Measurements from ENCODE around the gene SCAPER. TPM values are rescaled to one million over a fixed set of nuclear protein-coding genes. Genes with fewer than 3 reads are reported as not detected.

The SCAPER gene
- total RNA-seq, 1 donor from 2014 or later: 21.5 TPM

GRCh38 chr15:76380249-76380648 is 524.9 kb downstream of the SCAPER start:
- H3K27me3 Mint-ChIP-seq (ENCODE audit: insufficient read depth): no peaks in the 10 kb centered on the region
- peaks cover 2% of the 10 kb centered on the region for H3K36me3 Mint-ChIP-seq (ENCODE audit: low read depth)
- intact Hi-C loops (cut with micrococcal nuclease): no loop called here
- no peak overlapping the region for H3K27ac Mint-ChIP-seq
- H3K4me1 Mint-ChIP-seq (ENCODE audit: low read depth): no peaks in the 10 kb centered on the region
- no peaks in the 10 kb centered on the region for H3K9me3 Mint-ChIP-seq
- no peak for DNase-seq (ENCODE audit: low spot score)
- H3K4me3 Mint-ChIP-seq: no peak overlapping the region

- H3K4me1 Mint-ChIP-seq (ENCODE audit: low read depth): no peaks in the 10 kb centered on the region
- H3K27ac Mint-ChIP-seq: no peak overlapping the region
- no peaks in the 10 kb centered on the region for H3K27me3 Mint-ChIP-seq (ENCODE audit: insufficient read depth)
- intact Hi-C loops (cut with micrococcal nuclease): no loop called here
- no peaks in the 10 kb centered on the region for H3K9me3 Mint-ChIP-seq
- DNase-seq (ENCODE audit: low spot score): no peak
- H3K36me3 Mint-ChIP-seq (ENCODE audit: low read depth): peaks cover 2% of the 10 kb centered on the region
- no peak overlapping the region for H3K4me3 Mint-ChIP-seq
Observed at GRCh38 chr15:76378691-76379090, 526.4 kb downstream of the SCAPER start.

- Mint-ChIP-seq H3K4me1 (ENCODE audit: low read depth) (no peaks in the 10 kb centered on the region), H3K9me3 (no peaks in the 10 kb centered on the region), H3K27ac (no peak overlapping the region), H3K27me3 (ENCODE audit: insufficient read depth) (no peaks in the 10 kb centered on the region), H3K4me3 (no peak overlapping the region), H3K36me3 (ENCODE audit: low read depth) (peaks cover 2% of the 10 kb centered on the region)
- intact Hi-C loops (cut with micrococcal nuclease): no loop called here
- no peak for DNase-seq (ENCODE audit: low spot score)
Observed at GRCh38 chr15:76377751-76378150, 527.4 kb downstream of the SCAPER start.

- H3K27me3 Mint-ChIP-seq (ENCODE audit: insufficient read depth): no peaks in the 10 kb centered on the region
- H3K4me3 Mint-ChIP-seq: no peak overlapping the region
- H3K9me3 Mint-ChIP-seq: no peaks in the 10 kb centered on the region
- DNase-seq (ENCODE audit: low spot score): no peak
- intact Hi-C loops (cut with micrococcal nuclease): no loop called here
- H3K36me3 Mint-ChIP-seq (ENCODE audit: low read depth): peaks cover 3% of the 10 kb centered on the region
- H3K4me1 Mint-ChIP-seq (ENCODE audit: low read depth): no peaks in the 10 kb centered on the region
- no peak overlapping the region for H3K27ac Mint-ChIP-seq
Observed at GRCh38 chr15:76377217-76377616, 527.9 kb downstream of the SCAPER start.

GRCh38 chr15:76376816-76377215 is 528.3 kb downstream of the SCAPER start:
- H3K27ac Mint-ChIP-seq: no peak overlapping the region
- no peak for DNase-seq (ENCODE audit: low spot score)
- H3K4me3 Mint-ChIP-seq: no peak overlapping the region
- H3K36me3 Mint-ChIP-seq (ENCODE audit: low read depth): peaks cover 4% of the 10 kb centered on the region
- H3K4me1 Mint-ChIP-seq (ENCODE audit: low read depth): no peaks in the 10 kb centered on the region
- intact Hi-C loops (cut with micrococcal nuclease): no loop called here
- no peaks in the 10 kb centered on the region for H3K27me3 Mint-ChIP-seq (ENCODE audit: insufficient read depth)
- no peaks in the 10 kb centered on the region for H3K9me3 Mint-ChIP-seq

GRCh38 chr15:76376029-76376428 is 529.1 kb downstream of the SCAPER start:
- Mint-ChIP-seq H3K36me3 (ENCODE audit: low read depth) (peaks cover 4% of the 10 kb centered on the region), H3K27me3 (ENCODE audit: insufficient read depth) (no peaks in the 10 kb centered on the region), H3K9me3 (no peaks in the 10 kb centered on the region), H3K27ac (no peak overlapping the region), H3K4me1 (ENCODE audit: low read depth) (no peaks in the 10 kb centered on the region), H3K4me3 (no peak overlapping the region)
- intact Hi-C loops (cut with micrococcal nuclease): no loop called here
- DNase-seq (ENCODE audit: low spot score): no peak

- H3K36me3 Mint-ChIP-seq (ENCODE audit: low read depth): peaks cover 2% of the 10 kb centered on the region
- no peak overlapping the region for H3K4me3 Mint-ChIP-seq
- no peak overlapping the region for H3K27ac Mint-ChIP-seq
- H3K9me3 Mint-ChIP-seq: no peaks in the 10 kb centered on the region
- no peak for DNase-seq (ENCODE audit: low spot score)
- H3K4me1 Mint-ChIP-seq (ENCODE audit: low read depth): no peaks in the 10 kb centered on the region
- H3K27me3 Mint-ChIP-seq (ENCODE audit: insufficient read depth): peaks cover 4% of the 10 kb centered on the region
- intact Hi-C loops (cut with micrococcal nuclease): no loop called here
Observed at GRCh38 chr15:76368122-76368621, 537.0 kb downstream of the SCAPER start.

GRCh38 chr15:76366714-76367113 is 538.4 kb downstream of the SCAPER start:
- Mint-ChIP-seq H3K4me1 (ENCODE audit: low read depth) (no peaks in the 10 kb centered on the region), H3K4me3 (no peak overlapping the region), H3K9me3 (no peaks in the 10 kb centered on the region), H3K27me3 (ENCODE audit: insufficient read depth) (peaks cover 4% of the 10 kb centered on the region), H3K27ac (no peak overlapping the region), H3K36me3 (ENCODE audit: low read depth) (no peaks in the 10 kb centered on the region)
- no peak for DNase-seq (ENCODE audit: low spot score)
- intact Hi-C loops (cut with micrococcal nuclease): no loop called here

- H3K4me3 Mint-ChIP-seq: no peak overlapping the region
- H3K27me3 Mint-ChIP-seq (ENCODE audit: insufficient read depth): peaks cover 4% of the 10 kb centered on the region
- no peaks in the 10 kb centered on the region for H3K4me1 Mint-ChIP-seq (ENCODE audit: low read depth)
- DNase-seq (ENCODE audit: low spot score): no peak
- H3K36me3 Mint-ChIP-seq (ENCODE audit: low read depth): no peaks in the 10 kb centered on the region
- intact Hi-C loops (cut with micrococcal nuclease): no loop called here
- no peaks in the 10 kb centered on the region for H3K9me3 Mint-ChIP-seq
- H3K27ac Mint-ChIP-seq: no peak overlapping the region
Observed at GRCh38 chr15:76363251-76363650, 541.9 kb downstream of the SCAPER start.

GRCh38 chr15:76360416-76360815 is 544.7 kb downstream of the SCAPER start:
- intact Hi-C loops (cut with micrococcal nuclease): no loop called here
- no peaks in the 10 kb centered on the region for H3K27me3 Mint-ChIP-seq (ENCODE audit: insufficient read depth)
- no peaks in the 10 kb centered on the region for H3K9me3 Mint-ChIP-seq
- no peak overlapping the region for H3K27ac Mint-ChIP-seq
- H3K36me3 Mint-ChIP-seq (ENCODE audit: low read depth): no peaks in the 10 kb centered on the region
- no peaks in the 10 kb centered on the region for H3K4me1 Mint-ChIP-seq (ENCODE audit: low read depth)
- no peak for DNase-seq (ENCODE audit: low spot score)
- no peak overlapping the region for H3K4me3 Mint-ChIP-seq

GRCh38 chr15:76359152-76359551 is 546.0 kb downstream of the SCAPER start:
- H3K4me1 Mint-ChIP-seq (ENCODE audit: low read depth): no peaks in the 10 kb centered on the region
- H3K27me3 Mint-ChIP-seq (ENCODE audit: insufficient read depth): no peaks in the 10 kb centered on the region
- intact Hi-C loops (cut with micrococcal nuclease): no loop called here
- H3K27ac Mint-ChIP-seq: no peak overlapping the region
- DNase-seq (ENCODE audit: low spot score): no peak
- no peak overlapping the region for H3K4me3 Mint-ChIP-seq
- H3K9me3 Mint-ChIP-seq: no peaks in the 10 kb centered on the region
- no peaks in the 10 kb centered on the region for H3K36me3 Mint-ChIP-seq (ENCODE audit: low read depth)

GRCh38 chr15:76358453-76358852 is 546.7 kb downstream of the SCAPER start:
- H3K4me3 Mint-ChIP-seq: no peak overlapping the region
- DNase-seq (ENCODE audit: low spot score): no peak
- H3K36me3 Mint-ChIP-seq (ENCODE audit: low read depth): no peaks in the 10 kb centered on the region
- H3K9me3 Mint-ChIP-seq: no peaks in the 10 kb centered on the region
- H3K27me3 Mint-ChIP-seq (ENCODE audit: insufficient read depth): no peaks in the 10 kb centered on the region
- no peaks in the 10 kb centered on the region for H3K4me1 Mint-ChIP-seq (ENCODE audit: low read depth)
- intact Hi-C loops (cut with micrococcal nuclease): no loop called here
- no peak overlapping the region for H3K27ac Mint-ChIP-seq

GRCh38 chr15:76354823-76355440 is 550.2 kb downstream of the SCAPER start:
- no peaks in the 10 kb centered on the region for H3K9me3 Mint-ChIP-seq
- H3K27ac Mint-ChIP-seq: no peak overlapping the region
- intact Hi-C loops (cut with micrococcal nuclease): no loop called here
- no peak for DNase-seq (ENCODE audit: low spot score)
- H3K36me3 Mint-ChIP-seq (ENCODE audit: low read depth): no peaks in the 10 kb centered on the region
- H3K4me3 Mint-ChIP-seq: no peak overlapping the region
- H3K4me1 Mint-ChIP-seq (ENCODE audit: low read depth): no peaks in the 10 kb centered on the region
- peaks cover 7% of the 10 kb centered on the region for H3K27me3 Mint-ChIP-seq (ENCODE audit: insufficient read depth)

GRCh38 chr15:76353903-76354302 is 551.2 kb downstream of the SCAPER start:
- no peak overlapping the region for H3K27ac Mint-ChIP-seq
- DNase-seq (ENCODE audit: low spot score): no peak
- intact Hi-C loops (cut with micrococcal nuclease): no loop called here
- H3K36me3 Mint-ChIP-seq (ENCODE audit: low read depth): no peaks in the 10 kb centered on the region
- H3K9me3 Mint-ChIP-seq: no peaks in the 10 kb centered on the region
- H3K4me3 Mint-ChIP-seq: no peak overlapping the region
- no peaks in the 10 kb centered on the region for H3K4me1 Mint-ChIP-seq (ENCODE audit: low read depth)
- peaks cover 13% of the 10 kb centered on the region for H3K27me3 Mint-ChIP-seq (ENCODE audit: insufficient read depth)

All from activated T-helper 1 cell treated with anti-CD3 and anti-CD28 coated beads, Interleukin-12 subunit alpha, Interleukin-12 subunit beta, Interleukin-2, Interleukin-4 antibody, amounts not matched to agents 30 ng/mL and 10 ng/mL and 1 ng/mL, durations not matched to agents 14 hours and 24 hours and 36 hours (primary cell).